ENCODE data around the gene ETS2. TPM values are rescaled to one million over a fixed set of nuclear protein-coding genes. Genes with fewer than 3 reads are reported as not detected.
"Not testable (repeated sequence)": the region's sequence is repeated elsewhere in the genome, so short reads cannot be mapped to it uniquely, and the experiment has no call there.

Gene ETS2
- total RNA-seq, 1 donor from 2014 or later: 35.3 TPM

DNA sequence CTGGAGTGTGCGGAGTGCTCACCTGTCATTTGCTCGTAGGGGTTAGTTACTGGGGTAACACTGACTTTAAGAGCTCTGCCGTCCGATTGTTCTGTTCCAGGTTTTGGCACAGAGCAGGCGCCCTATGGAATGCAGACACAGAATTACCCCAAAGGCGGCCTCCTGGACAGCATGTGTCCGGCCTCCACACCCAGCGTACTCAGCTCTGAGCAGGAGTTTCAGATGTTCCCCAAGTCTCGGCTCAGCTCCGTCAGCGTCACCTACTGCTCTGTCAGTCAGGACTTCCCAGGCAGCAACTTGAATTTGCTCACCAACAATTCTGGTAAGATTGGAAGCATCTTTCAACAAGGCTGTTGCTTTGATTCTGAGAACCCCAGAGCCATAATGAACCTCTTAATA, 12.6 kb downstream of the ETS2 start:
- no peak for DNase-seq (ENCODE audit: low read depth)

DNA sequence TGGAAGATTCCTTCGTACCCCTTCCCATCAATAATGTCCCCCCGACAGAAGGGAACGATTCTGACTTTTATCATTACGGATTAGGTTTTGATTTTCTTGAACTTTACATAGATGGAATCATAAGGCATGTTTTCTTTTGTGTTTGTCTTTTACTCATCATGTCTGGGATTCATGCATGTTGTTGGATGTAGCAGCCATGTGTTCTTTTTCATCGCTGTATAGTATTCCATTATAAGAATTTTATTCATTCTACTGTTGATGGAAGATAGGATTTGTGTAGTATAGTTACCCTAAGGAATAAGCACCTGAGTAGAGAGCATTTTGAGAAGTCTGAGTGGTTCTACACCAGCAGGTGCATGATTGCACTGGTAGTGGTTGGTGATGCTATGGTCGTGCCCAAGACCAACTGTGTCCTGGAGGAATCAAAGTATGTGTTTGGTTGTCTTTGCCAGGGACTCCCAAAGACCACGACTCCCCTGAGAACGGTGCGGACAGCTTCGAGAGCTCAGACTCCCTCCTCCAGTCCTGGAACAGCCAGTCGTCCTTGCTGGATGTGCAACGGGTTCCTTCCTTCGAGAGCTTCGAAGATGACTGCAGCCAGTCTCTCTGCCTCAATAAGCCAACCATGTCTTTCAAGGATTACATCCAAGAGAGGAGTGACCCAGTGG, 13.5 kb downstream of the ETS2 start:
- DNase-seq (ENCODE audit: low read depth): no peak

DNA sequence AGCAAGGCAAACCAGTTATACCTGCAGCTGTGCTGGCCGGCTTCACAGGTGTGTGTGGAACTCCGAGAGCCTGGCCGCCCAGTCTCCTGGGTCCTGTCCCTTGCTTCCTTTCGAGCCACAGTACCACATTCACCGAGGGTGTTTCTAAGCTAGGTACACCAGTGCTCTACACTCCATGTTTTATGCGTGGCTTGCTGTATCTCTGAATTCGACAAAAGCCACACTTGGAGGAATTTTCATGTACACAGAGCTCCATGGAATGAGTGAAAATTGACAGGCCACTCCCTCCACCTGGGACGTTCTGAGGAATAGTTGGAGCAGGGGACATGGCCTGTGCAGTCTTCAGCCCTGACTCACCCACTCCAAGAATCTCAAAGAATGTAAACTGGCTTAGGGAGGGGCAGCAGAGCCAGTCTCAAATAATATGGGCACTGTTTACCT, 14.0 kb downstream of the ETS2 start:
- DNase-seq (ENCODE audit: low read depth): peak; percentile 79

DNA sequence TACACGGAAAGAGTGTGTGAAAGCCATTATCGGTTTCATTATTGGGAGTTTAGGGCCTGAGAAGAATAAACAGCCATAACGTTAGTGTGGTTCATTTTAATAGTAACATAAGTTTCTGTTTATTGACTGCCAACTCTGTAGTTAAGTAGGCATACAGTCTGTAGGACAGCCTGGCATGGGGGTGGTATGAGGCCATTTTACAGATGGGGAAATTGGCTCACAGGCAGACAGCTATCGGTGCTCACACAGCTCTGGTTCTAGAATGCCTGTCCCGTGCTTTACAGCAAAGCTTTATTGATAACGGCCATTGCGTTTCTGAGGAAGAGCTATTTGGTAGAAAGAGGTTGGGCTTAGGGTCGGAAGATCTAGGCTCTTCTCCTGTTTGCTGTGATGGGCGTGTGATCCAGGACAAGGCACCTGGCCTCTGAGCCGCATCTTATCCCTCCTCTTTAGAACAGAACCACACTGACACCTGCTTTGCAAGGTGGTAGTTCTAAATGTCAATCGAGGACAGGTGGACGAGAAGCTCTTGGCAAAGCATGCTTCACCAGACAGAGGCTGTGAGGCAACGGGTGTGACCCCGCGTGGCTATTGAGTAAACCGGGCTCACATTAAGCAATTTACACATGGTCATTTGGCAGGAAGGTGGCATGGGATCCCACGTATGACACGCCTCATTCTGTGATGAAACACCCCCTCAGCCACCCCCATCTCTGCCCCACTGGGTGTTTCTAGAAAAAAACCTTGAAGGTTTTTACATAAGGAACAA, 14.9 kb downstream of the ETS2 start:
- DNase-seq (ENCODE audit: low read depth): no peak

DNA sequence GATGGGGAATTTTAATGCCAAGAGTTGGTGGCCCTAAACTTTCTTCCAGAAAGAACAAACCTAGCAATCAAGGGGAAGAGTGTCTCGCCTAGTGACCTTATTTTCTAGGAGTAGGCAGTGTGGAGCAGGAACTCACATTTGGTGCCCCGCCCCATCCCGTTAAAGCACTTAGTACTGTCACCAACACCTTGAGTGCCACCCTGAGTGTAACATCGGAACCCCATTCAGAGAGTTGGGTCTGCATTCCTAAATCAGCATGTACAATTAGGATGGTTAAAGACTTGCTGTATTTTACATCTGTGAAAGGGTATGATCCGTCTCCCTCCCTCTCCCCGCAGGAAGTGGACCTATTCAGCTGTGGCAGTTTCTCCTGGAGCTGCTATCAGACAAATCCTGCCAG, 15.5 kb downstream of the ETS2 start:
- no peak for DNase-seq (ENCODE audit: low read depth)

DNA sequence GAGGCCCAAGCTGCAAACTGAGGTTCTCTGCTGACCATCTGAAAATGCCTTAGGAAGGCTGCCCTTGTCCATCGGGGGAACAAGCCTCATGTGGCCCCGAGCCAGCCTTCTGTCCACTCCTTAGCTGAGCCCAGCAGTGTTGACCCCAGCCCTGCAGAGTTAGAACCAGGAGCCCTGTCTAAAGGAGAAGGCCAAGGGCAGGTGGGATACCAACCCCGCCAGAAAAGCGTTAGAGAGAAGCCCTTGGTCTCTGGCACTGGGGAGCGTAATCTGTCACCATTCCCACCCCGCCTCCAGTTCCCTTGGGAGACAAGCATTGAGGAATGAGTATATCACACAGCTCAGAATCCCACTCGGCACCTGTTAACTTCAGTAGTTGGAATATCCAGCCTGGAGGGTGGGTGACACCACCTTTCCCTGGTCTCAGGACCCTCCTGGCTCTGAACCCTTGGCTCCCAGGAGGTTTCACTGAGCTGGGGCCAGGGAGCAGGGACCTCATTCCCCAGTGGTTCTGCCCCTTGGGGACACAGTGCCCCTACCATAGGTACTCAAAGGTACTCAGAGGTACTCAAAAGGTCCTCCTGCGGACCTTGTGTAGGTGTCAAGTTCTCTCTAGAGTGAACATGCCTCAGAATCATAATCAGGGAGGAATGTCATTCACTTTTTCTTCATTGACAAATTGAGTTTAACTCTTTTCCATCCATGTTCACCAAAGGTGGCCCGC, 16.4 kb downstream of the ETS2 start:
- no peak for DNase-seq (ENCODE audit: low read depth)

DNA sequence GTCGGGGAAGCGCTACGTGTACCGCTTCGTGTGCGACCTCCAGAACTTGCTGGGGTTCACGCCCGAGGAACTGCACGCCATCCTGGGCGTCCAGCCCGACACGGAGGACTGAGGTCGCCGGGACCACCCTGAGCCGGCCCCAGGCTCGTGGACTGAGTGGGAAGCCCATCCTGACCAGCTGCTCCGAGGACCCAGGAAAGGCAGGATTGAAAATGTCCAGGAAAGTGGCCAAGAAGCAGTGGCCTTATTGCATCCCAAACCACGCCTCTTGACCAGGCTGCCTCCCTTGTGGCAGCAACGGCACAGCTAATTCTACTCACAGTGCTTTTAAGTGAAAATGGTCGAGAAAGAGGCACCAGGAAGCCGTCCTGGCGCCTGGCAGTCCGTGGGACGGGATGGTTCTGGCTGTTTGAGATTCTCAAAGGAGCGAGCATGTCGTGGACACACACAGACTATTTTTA, 17.1 kb downstream of the ETS2 start:
- no peak for DNase-seq (ENCODE audit: low read depth)

DNA sequence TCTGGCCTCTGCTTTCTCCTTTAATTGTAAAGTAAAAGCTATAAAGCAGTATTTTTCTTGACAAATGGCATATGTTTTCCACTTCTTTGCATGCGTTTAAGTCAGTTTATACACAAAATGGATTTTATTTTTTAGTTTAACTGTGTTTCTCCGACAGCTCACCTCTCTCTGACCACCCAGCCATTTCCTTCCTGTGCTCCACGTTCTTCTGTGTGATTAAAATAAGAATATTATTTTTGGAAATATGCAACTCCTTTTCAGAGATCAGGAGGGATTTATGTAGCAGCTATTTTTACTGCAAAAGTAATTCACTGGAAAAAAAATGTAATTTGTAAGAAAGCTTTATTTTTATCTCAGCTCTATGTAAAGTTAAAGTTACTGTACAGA, 18.0 kb downstream of the ETS2 start:
- no peak for DNase-seq (ENCODE audit: low read depth)

DNA sequence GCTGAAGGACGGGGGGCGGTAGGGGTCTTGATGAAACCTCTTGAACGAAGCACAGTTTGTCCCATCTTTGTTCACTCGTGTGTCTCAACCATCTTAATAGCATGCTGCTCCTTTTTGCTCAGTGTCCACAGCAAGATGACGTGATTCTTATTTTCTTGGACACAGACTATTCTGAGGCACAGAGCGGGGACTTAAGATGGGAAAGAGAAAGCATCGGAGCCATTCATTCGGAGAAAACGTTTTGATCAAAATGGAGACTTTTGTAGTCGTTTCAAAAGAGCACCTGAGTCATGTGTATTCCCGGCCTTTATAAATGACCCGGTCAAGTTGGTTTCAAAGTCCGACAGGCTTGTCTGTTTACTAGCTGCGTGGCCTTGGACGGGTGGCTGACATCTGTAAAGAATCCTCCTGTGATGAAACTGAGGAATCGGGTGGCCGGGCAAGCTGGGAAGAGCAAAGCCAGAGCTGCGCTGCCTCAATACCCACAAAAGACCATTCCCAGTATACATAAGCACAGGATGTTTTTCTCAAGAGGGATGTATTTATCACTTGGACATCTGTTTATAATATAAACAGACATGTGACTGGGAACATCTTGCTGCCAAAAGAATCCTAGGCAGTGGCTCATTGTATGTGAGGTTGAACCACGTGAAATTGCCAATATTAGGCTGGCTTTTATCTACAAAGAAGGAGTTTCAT, 18.5 kb downstream of the ETS2 start:
- DNase-seq (ENCODE audit: low read depth): no peak

DNA sequence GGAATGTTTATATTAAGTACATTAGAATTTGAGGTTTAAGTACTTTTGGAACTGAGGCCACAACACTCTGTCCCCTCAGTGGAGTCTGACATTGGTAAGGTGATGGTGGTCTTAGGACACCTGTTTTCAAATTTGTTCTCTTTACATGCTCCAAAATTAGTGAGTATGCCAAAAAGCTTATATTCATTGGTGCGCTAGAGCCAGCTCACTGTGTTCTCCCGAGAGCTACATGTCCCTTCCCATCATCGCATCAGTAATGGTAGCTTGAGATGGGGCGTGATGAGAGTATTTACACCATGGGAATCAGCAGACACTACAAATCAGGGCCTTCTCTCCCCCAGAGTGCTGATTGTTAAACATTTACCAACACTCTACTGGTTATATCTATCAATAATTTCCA, 19.5 kb downstream of the ETS2 start:
- no peak for DNase-seq (ENCODE audit: low read depth)

DNA sequence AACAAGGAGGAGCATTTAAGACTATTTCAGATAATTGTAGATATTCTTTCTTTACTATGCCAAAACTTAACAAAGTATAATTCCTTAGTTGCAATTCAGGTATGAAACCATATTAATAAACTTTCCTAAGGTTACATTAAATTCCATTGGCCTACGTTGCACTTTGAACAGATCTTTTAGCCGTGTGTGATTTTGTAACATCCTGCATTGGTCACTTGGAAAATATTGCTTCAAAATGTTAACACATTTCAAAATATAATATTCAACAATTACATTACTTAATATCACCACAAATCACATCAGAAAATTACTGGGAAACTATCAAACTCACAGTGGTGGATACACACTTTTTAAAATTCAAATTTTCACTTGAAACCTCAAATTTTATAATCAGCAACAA, 20.2 kb downstream of the ETS2 start:
- no peak for DNase-seq (ENCODE audit: low read depth)

DNA sequence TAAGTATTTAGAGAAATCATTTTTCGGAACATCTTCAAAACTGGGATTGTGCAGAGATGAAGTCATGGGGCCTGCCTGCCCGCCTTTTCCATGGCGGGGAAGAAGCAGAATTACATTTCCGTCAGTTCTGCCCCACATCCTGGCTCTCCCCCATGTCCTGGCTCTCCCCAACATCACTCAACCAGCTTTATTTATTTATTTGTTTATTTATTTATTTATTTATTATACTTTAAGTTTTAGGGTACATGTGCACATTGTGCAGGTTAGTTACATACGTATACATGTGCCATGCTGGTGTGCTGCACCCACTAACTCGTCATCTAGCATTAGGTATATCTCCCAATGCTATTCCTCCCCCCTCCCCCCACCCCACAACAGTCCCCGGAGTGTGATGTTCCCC, 22.4 kb downstream of the ETS2 start:
- not testable (repeated sequence) for DNase-seq (ENCODE audit: low read depth)

DNA sequence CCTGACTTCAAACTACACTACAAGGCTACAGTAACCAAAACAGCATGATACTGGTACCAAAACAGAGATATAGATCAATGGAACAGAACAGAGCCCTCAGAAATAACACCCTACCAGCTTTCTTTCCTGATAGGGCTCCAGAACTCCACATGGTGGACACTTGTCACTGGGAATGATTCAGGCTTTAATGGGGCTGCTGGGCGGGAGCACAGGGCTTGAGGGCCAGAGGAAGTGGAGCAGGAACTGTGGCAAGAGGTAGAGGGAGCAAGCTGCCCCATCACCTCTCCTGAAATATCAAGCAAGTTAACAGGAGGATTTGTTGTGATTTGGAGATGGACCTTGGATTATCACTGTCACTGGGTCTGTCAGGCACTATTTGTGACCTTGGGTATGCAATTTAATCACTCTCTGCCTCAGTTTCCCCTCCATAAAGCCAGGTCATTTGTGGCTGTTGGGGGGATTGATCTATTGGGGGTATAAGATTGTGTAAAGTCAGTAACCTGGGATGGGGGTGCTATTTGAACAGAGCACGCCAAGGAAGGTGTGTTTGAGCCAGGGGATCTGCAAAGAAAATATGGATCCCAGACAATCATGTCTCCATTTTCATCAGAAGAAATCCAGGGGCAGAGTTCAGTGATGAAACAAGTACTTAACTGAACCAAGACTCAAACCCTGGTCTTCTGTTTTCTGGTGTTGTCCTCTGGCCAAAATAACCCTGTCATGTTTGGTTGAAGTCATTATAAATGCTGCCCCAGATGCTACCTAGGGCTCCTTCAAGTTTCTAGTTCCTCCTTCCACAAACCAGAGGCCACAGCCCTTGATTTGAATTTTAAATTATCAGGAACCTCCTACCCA, 25.2 kb downstream of the ETS2 start:
- no peak for DNase-seq (ENCODE audit: low read depth)

DNA sequence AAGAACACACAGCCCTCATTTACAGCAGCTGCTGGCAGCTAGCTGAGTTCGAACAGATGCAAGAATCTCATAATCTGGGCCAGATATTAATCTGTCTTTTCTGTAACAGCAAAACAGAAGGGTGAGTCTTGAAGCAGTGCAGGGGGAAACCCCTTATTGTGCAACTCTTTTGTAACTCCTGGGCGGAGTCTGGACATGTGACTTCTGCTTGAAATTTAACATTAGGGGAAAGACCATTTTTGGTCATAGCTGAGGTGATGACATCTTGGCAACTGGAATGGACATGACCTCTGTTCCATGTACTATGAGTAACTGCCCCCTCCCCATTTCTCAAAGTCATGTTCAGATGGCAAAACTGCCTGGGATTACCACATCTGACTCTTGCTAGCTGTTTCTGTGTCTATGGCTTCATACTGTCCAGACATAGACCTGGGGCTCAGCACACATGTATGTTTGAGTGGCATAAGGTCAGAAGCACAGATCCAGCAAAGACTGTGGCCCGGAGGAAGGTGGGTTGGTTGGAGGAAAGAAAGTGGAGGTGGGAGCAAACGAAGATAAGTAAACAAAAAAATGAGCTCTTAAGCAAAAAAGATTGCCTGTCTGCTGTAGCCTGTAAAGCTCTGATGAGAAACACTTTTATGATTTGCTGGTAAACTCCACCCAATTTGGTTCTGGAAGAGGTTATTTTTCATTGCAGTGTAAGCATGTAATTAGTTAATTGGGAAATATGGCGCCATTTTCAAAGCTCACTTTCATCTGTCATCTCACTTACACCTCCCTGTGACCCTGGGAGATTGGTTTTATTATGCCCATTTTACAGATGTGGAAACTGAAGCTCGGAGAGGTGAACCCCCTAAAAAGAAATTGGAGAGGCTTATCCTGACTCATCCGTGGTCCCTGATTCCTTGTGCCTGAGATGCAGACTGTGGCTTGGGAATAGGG, 26.1 kb downstream of the ETS2 start:
- DNase-seq (ENCODE audit: low read depth): peak; percentile 100

DNA sequence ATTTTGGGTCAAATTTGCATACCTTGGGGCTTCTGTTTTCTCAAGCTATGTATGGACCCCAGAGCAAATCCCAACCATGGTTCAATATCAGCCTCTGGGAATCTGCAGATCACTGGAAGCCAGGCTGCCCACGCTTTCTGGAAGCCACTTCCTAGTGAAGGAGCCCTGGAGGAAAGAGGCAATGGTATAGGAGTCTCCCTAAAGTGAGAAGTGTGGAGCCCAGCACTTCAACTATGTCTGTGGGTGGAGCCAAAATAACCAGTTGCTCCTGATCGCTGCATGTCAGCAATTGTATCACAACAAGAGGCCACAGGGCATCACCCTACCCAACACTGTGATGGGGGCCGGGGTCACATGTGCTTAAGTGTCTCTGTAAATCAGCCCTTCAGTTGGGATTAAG, 26.9 kb downstream of the ETS2 start:
- DNase-seq (ENCODE audit: low read depth): no peak

DNA sequence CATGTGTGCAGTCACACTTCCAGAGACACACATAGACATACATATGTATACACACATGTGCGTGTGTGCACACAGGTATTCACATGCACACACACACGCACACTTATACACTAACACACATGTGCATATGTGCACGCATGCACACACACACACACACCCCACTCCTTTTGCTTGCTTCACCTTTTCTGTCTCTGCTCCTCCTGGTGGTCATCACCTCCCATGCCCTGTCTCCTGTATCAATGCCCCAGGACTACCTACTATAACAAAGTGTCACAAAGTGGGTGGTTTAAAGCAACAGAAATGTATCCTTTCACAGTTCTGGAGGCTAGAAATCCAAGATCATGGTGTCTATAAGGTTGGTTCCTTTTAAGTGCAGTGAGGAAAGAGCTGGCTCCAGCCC, 27.4 kb downstream of the ETS2 start:
- DNase-seq (ENCODE audit: low read depth): no peak

DNA sequence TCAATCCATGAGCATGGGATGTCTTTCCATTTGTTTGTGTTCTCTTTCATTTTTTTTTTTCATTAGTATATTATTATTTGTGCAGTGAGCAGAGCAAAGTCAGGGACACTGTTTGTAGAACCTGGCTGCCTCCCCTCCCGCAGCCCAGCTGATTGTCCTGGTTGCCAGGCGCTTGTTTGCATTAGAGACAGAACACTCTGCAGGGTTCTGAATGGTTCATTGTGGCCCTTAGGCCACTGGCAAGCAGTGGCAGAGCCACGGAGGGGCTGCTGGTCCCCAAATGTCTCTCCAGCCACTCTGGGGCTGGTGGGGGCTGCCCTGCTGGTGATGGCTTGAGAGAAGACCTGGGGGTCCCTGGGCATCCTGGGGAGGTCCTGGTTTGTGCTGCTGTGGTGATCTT, 29.0 kb downstream of the ETS2 start:
- no peak for DNase-seq (ENCODE audit: low read depth)

DNA sequence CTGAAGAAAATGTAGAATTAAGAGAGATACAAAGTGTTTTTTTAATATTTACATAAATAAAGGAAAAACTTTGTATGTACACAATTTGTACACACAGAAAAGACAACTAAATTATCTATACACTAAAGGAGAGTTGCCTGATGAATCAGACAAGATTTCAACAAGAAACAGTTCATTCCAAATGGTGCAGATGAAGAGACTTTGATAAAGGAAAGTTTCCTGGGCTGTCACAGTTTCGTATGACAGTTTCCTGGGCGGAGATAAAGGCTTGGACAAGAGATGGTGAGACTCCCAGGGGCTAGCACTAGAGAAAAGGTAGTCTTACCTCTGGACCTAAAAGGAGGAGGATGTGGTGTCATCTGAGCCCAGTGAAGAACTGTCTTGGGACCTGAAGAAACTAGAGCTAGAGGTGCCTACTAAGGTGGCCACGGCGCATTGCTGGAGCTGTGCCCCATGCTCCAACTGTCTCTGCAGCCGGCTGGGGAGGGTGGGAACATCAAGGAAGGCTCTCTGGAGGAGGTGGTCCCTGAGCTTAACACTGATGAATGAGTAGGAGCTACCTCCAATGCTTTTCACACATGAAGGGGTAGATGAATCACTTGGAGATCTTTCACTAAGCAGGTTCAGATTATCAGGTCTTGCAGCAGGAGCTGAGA, 32.2 kb downstream of the ETS2 start:
- no peak for DNase-seq (ENCODE audit: low read depth)

DNA sequence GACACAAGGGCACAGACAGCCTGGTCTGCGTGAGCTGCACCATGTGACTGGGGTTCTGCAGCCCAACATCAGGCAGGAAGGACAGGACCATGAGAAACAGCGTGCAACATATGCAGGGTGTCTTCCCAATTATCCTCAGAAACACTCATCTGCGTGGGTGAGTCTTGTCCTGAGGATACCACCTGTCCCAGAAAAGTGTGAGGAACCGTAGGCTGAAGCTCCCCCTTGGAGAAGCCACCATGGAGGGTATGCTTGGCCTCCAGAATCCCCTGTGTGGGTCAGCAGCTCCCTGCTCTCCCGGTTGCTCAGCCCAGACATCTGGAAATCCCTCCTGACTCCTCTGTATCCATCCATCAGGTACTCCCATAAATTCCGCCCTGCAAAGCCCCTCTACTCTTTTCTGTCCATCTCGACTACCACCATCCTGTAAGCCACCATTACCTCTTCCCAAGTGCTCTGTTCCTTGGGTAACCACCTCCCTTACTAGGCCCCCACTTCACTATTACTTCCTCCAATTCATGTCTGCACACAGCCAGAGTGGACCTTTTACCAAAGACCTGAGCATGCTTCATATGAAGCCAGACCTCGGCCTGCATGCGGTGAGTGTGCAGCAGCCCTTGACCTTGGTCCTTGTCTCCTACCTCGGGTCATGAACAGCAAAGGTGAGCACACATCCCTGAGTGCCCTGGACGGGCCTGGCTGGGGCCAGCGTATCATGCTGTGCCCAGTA, 33.0 kb downstream of the ETS2 start:
- DNase-seq (ENCODE audit: low read depth): no peak
